ENCODE data around the gene ESX1.
"Not testable (repeated sequence)": the region's sequence is repeated elsewhere in the genome, so short reads cannot be mapped to it uniquely, and the experiment has no call there.

Gene ESX1

GRCh38 chrX:104254442-104255115 lies at the start of gene ESX1:
TSS of gene ESX1 (minus strand) at chrX:104254933. CDS start at chrX:104254849, 84 bp downstream.
- no peak for DNase-seq

DNA sequence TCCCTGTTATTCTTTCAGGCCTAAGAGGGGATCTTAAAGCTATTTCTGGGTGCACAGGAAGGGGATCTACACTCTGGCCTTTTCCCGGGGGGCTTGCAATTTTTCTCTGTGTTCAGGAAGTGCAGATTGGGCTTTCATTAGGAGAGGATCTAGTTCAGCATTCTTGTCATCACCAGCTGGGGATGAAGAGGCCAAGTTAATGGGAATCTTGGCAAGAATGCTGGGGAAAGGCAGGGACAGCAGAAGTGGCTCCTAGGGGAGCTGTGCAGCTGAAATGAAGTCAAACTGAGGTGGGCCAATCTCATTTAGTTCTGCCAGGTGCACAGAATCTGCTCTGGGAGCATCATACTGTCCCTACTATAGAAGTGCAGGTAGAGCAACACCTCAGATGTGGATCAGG lies 40.9 kb upstream of the ESX1 start:
- DNase-seq = no peak

- no peak for DNase-seq
These were observed 34.2 kb upstream of the ESX1 start for GRCh38 chrX:104288961-104289360.

GRCh38 chrX:104288269-104288668 lies 33.5 kb upstream of the ESX1 start:
- DNase-seq = no peak

GRCh38 chrX:104285201-104285600 lies 30.5 kb upstream of the ESX1 start:
- DNase-seq = no peak

GRCh38 chrX:104284507-104284906 lies 29.8 kb upstream of the ESX1 start:
- no peak for DNase-seq

GRCh38 chrX:104282166-104282725 lies 27.5 kb upstream of the ESX1 start:
- no peak for DNase-seq

DNA sequence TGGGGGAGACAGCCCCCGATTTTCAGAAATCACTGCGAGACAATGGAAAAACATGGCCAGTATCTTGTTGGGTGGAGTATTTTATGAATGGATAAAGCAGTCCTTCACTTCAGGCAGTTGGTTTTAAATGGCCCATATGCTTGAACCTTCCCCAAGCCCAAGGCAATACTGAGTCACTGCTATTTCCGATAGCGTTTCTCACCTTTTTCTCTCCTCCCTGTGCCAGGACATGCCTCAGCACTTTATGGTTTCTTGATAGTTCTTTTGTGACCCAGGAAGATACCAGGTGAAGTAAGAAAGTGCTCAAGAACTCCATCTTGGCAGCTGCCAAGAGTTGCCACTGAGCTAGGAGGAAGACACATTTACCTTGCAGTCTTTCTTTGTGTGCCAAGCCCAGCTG lies 26.8 kb upstream of the ESX1 start:
- no peak for DNase-seq

GRCh38 chrX:104280609-104281008 lies 25.9 kb upstream of the ESX1 start:
- no peak for DNase-seq

DNA sequence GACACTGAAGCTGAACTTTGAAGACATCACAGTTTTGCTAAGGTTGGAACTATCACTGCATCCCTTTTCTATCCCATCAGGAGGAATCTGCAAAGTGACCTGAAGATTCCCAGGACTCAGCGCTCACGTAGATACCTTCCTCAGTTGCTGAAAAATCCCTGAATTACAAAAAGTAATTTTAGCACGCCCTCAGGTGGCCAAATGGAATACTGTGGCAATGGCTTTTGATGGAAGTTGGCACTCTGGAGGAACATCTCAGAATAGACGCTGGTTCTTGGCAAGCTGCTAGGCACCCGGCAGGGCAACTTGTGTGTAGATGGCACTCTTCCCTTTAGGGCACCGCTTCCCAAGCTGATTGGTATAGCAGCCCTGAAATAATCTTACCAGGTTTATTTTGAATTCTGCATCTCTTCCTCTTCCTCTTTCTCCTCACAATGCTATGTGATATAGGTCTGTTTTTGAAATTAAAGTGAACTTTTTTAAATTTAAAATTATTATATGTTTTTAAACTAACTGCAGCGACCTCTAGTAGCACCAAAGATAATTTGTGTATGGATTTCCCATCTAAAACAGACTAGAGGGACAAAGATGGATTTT lies 16.3 kb upstream of the ESX1 start:
- DNase-seq = peak; percentile 15

GRCh38 chrX:104270212-104270611 lies 15.5 kb upstream of the ESX1 start:
- DNase-seq = no peak

DNA sequence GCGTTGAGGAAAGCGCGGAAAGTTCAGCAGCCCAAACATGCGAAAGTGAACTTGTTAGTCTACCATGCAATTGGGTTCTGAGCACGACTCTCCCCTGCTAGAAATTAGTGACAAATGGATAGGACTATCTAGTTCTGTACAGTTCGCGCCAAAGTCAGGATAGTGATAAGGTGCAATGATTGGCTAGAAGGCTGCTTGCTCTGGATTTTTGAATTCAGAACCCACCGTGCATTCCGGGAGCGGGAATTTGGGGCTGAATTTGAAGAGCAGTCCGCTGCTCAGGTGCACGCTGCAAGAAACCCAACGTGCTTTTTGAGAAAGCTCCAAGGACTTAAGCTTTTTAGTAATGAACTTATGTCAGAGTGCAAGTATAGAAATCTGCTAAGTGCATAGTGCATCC lies 732 bp upstream of the ESX1 start:
- no peak for DNase-seq

DNA sequence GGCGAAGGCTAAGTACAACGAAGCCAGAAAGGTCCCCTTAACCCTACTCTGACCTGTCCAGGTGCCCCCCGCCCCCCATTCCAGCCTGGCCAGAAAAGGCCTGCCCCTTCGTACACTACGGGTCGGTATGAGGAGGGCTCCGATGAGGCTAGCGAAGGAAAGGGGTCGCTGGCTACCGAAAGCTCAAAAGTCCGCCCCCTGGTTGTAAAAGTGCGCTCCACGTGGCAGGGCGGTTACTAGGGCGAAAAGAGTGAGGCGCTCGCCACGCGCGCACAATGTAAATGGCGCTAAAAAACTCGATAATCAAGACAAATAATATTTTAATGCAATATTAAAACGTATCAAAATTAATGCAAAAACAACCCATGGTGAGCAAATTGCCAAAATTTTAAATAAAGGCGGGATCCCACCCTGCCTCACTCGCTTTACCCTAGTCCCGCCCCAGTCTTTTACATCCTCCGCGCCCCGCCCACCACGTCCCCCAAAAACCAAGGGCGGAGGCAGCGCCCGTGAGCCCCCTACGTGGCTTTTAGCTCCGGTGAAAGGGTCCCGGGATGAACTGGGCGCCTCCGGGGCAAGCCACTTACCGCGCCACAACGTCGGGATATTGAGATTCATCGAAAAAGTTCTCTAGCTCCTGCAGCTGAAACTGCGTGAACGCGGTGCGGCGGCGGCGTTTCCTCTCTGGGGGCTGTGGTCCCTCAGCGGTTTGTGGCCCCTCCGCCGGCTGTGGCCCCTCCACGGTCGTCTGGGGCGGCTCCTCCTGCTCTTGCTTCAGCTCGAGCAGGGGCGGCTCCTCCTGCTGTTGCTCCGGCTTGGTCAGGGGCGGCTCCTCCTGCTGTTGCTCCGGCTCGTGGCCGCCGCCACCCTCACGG lies 929 bp downstream of the ESX1 start:
- no peak for DNase-seq

DNA sequence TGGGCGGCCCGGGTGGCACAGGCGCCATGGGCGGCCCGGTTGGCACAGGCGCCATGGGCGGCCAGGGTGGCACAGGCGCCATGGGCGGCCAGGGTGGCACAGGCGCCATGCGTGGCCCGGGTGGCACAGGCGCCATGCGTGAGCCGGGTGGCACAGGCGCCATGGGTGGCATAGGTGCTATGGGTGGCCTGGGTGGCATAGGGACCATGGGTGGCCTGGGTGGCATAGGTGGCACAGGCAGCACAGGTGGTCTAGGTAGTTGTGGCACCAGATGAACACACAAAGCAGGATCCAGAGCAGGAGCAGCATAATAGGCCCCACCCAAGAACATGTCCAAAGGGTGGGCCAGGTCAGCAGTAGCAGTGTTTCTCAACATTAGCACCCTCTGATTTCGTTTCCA lies 4.3 kb downstream of the ESX1 start:
- DNase-seq = no peak

DNA sequence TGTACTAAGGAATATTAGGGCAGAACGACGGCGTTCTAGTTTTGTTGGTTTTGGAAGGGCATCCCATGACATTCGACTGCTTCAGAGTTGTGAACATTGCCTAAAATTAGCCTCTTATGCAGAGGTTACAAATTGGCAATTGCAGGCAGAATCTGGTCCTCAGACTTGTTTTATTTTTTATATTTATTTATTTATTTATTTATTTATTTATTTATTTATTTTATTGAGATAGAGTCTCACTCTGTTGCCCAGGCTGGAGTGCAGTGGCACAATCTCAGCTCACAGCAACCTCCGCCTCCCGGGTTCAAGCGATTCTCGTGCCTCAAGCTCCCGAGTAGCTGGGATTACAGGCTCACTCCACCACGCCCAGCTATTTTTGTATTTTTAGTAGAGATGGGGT lies 24.7 kb downstream of the ESX1 start:
- DNase-seq = not testable (repeated sequence)

DNA sequence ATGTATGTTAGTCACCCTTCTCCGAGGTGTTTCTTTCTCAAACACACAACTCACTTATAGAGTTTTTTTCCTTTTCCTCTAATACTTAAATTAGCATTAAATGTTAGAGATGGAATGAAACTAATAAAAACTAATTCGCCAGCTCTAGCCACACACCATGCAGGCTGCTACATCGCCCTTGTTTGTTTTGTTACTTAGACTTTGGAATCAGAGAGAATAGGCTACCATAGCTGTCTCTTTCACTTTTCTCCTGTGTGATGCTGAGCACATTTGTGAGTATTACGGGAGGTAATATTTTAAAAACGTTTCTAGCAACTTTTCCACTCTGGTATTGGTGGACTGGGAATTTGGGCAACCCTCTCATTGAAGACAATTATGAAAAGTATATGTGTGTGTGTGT lies 43.5 kb downstream of the ESX1 start:
- no peak for DNase-seq

GRCh38 chrX:104205548-104205947 lies 49.2 kb downstream of the ESX1 start:
- DNase-seq = no peak
